Fibroblast of pulmonary artery (primary cell): ENCODE measurements around the gene HYKK.

Source experiments
- DNase-seq: peaks from one replicate; pipeline ENCODE4 v3.0.0-alpha.2; 2010; ENCODE audit warnings: low read depth
- H3K4me3 ChIP-seq: replicated peaks from 2 replicates; pipeline ENCODE4 v1.5.1; 2011; ENCODE audit warnings: low read depth, mild to moderate bottlenecking, control low read depth, low read length, moderate library complexity
- CTCF ChIP-seq: IDR thresholded peaks from 2 replicates; pipeline ENCODE4 v1.5.1; 2011; ENCODE audit warnings: mild to moderate bottlenecking, control low read depth, low read length, inconsistent platforms; ENCODE audit errors: missing control alignments

HYKK gene, protein sequence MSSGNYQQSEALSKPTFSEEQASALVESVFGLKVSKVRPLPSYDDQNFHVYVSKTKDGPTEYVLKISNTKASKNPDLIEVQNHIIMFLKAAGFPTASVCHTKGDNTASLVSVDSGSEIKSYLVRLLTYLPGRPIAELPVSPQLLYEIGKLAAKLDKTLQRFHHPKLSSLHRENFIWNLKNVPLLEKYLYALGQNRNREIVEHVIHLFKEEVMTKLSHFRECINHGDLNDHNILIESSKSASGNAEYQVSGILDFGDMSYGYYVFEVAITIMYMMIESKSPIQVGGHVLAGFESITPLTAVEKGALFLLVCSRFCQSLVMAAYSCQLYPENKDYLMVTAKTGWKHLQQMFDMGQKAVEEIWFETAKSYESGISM

GRCh38 chr15:78506971-78507830 lies at the start of gene HYKK:
HYKK (plus strand) TSS chr15:78507577; CDS start chr15:78513089, 5,512 bp downstream.
- DNase-seq = peak; percentile 97
- peak within 1 kb of the TSS; percentile 86 for H3K4me3 ChIP-seq
- no peak for TF ChIP-seq CTCF

GRCh38 chr15:78460737-78461136 lies 46.6 kb upstream of the HYKK start:
- no peak for TF ChIP-seq CTCF
- DNase-seq = no peak
- no peak overlapping the region for H3K4me3 ChIP-seq

DNA sequence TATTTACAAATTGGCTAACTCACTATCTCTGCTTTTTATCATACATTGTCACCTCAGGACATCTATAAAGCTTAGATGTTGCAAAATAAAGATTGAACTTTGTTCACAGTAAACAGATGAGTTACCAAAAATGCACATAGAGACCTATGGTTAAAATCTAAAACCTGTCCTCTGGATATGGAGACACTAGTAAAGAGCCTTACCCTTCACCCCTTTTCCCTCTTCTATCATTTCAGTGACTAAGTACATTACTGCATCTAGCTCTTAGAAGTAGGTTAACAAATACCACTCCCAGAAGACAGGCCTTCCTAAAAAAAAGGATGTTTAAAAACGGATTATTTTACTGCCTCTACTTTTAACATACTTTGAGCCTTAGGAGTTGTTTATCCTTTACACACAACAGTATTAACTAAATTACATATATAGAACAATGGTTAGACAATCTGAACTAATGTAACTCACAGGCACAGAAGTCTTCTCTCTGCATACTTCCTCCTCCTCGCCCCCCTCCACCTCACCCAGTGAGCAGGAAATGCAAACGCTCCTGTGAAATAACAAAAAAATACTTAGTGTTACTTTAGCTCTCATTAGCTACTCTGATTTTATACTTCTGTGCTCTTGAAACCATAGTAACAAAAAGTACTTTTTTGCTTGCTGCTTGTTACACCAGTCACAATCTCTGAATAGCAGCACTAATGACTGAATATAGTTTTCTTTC lies 46.0 kb upstream of the HYKK start:
- TF ChIP-seq CTCF = no peak
- H3K4me3 ChIP-seq = no peak overlapping the region
- DNase-seq = peak; percentile 11

- no peak overlapping the region for H3K4me3 ChIP-seq
- no peak for TF ChIP-seq CTCF
- DNase-seq = no peak
Measured at GRCh38 chr15:78469031-78469430, 38.3 kb upstream of the HYKK start.

GRCh38 chr15:78477295-78477694 lies 30.1 kb upstream of the HYKK start:
- no peak overlapping the region for H3K4me3 ChIP-seq
- DNase-seq = no peak
- TF ChIP-seq CTCF = no peak

GRCh38 chr15:78479650-78480049 lies 27.7 kb upstream of the HYKK start:
- TF ChIP-seq CTCF = no peak
- DNase-seq = no peak
- no peak overlapping the region for H3K4me3 ChIP-seq
